WTC11 (cell line): ENCODE measurements around the gene SH3RF2.

Experiments
- ELF4 ChIP-seq: sonication (generic); formaldehyde crosslinking; IDR thresholded peaks from 2 replicates; pipeline ENCODE4 v1.8.1; 2022; ENCODE audit warnings: low read depth, mild to moderate bottlenecking, moderate library complexity, missing genetic modification reagents
- ESRRA ChIP-seq: sonication (generic); formaldehyde crosslinking; IDR thresholded peaks from 2 replicates; pipeline ENCODE4 v1.8.1; 2022; ENCODE audit warnings: mild to moderate bottlenecking, missing genetic modification reagents, borderline replicate concordance
- NFE2L1 ChIP-seq: sonication (generic); formaldehyde crosslinking; IDR thresholded peaks from 2 replicates; pipeline ENCODE4 v1.8.1; 2023; ENCODE audit warnings: missing genetic modification reagents
- NFYB ChIP-seq: sonication (generic); formaldehyde crosslinking; conservative IDR thresholded peaks from 2 replicates; pipeline ENCODE4 v1.8.0; 2022; ENCODE audit warnings: low read depth, missing genetic modification reagents
- SP1 ChIP-seq: sonication (generic); formaldehyde crosslinking; conservative IDR thresholded peaks from 2 replicates; pipeline ENCODE4 v1.8.1; 2022; ENCODE audit warnings: missing genetic modification reagents
- ZNF232 ChIP-seq: sonication (generic); formaldehyde crosslinking; IDR thresholded peaks from 2 replicates; pipeline ENCODE4 v1.8.0; 2022; ENCODE audit warnings: mild to moderate bottlenecking, missing genetic modification reagents
- ZNF416 ChIP-seq: fragments of 250-450 bp; sonication (Bioruptor Pico); IDR thresholded peaks from 2 replicates; pipeline ENCODE4 v1.9.0; 2021; ENCODE audit warnings: mild to moderate bottlenecking, inconsistent platforms
- ZNF423 ChIP-seq: fragments of 250-450 bp; sonication (Bioruptor Pico); IDR thresholded peaks from 2 replicates; pipeline ENCODE4 v2.1.2; 2022; ENCODE audit warnings: mild to moderate bottlenecking, moderate library complexity
- TF ChIP-seq, protein P1 (sequence below): fragments of 200-600 bp; IDR thresholded peaks from 2 replicates; pipeline ENCODE4 v1.8.0; 2022; ENCODE audit warnings: antibody characterized with exemption
- TF ChIP-seq, protein P2 (sequence below): sonication (generic); formaldehyde crosslinking; IDR thresholded peaks from 2 replicates; pipeline ENCODE4 v1.8.1; 2023; ENCODE audit warnings: mild to moderate bottlenecking, missing genetic modification reagents
- TF ChIP-seq, protein P3 (sequence below): sonication (generic); formaldehyde crosslinking; IDR thresholded peaks from 2 replicates; pipeline ENCODE4 v1.8.1; 2022; ENCODE audit warnings: low read depth, mild to moderate bottlenecking, moderate library complexity, missing genetic modification reagents, borderline replicate concordance
- TF ChIP-seq, protein P4 (sequence below): sonication (generic); formaldehyde crosslinking; IDR thresholded peaks from 2 replicates; pipeline ENCODE4 v1.8.1; 2022; ENCODE audit warnings: missing genetic modification reagents, borderline replicate concordance
- TF ChIP-seq, protein P5 (sequence below): sonication (generic); formaldehyde crosslinking; IDR thresholded peaks from 2 replicates; pipeline ENCODE4 v1.8.1; 2023; ENCODE audit warnings: mild to moderate bottlenecking, missing genetic modification reagents
- TF ChIP-seq, protein P6 (sequence below): sonication (generic); formaldehyde crosslinking; IDR thresholded peaks from 2 replicates; pipeline ENCODE4 v1.8.0; 2023; ENCODE audit warnings: mild to moderate bottlenecking, missing genetic modification reagents

DNA sequence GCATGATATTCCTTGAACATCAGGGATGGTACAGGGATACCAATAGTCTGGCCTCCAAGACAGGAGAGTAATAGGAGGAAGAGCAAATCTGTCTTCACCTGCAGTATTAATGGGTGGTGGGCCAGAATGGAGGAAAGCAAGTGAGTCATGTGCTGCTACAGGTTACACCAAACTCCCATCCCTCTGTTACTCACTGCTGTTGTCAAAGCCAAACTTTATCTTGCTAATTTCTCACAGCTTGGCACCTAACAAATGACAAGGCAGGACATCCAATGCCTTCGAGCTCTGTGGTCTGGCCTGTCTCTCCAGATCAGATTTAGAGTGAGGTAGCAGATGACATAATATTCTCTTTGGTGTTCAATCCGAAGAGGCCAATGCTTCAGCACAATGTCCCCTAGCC, 142.2 kb downstream of the SH3RF2 start:
- TF ChIP-seq ESRRA (CRISPR knock-in tag), result no peak
- TF ChIP-seq, protein P1, sequence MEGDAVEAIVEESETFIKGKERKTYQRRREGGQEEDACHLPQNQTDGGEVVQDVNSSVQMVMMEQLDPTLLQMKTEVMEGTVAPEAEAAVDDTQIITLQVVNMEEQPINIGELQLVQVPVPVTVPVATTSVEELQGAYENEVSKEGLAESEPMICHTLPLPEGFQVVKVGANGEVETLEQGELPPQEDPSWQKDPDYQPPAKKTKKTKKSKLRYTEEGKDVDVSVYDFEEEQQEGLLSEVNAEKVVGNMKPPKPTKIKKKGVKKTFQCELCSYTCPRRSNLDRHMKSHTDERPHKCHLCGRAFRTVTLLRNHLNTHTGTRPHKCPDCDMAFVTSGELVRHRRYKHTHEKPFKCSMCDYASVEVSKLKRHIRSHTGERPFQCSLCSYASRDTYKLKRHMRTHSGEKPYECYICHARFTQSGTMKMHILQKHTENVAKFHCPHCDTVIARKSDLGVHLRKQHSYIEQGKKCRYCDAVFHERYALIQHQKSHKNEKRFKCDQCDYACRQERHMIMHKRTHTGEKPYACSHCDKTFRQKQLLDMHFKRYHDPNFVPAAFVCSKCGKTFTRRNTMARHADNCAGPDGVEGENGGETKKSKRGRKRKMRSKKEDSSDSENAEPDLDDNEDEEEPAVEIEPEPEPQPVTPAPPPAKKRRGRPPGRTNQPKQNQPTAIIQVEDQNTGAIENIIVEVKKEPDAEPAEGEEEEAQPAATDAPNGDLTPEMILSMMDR, result no peak
- no peak for TF ChIP-seq NFE2L1 (CRISPR knock-in tag)
- TF ChIP-seq, protein P2, sequence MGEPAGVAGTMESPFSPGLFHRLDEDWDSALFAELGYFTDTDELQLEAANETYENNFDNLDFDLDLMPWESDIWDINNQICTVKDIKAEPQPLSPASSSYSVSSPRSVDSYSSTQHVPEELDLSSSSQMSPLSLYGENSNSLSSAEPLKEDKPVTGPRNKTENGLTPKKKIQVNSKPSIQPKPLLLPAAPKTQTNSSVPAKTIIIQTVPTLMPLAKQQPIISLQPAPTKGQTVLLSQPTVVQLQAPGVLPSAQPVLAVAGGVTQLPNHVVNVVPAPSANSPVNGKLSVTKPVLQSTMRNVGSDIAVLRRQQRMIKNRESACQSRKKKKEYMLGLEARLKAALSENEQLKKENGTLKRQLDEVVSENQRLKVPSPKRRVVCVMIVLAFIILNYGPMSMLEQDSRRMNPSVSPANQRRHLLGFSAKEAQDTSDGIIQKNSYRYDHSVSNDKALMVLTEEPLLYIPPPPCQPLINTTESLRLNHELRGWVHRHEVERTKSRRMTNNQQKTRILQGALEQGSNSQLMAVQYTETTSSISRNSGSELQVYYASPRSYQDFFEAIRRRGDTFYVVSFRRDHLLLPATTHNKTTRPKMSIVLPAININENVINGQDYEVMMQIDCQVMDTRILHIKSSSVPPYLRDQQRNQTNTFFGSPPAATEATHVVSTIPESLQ (CRISPR knock-in tag), result no peak
- TF ChIP-seq ZNF232, result no peak
- no peak for TF ChIP-seq ZNF423 (CRISPR knock-in tag)
- no peak for TF ChIP-seq ZNF416 (CRISPR knock-in tag)
- TF ChIP-seq NFYB (CRISPR knock-in tag), result no peak
- no peak for TF ChIP-seq ELF4 (CRISPR knock-in tag)
- TF ChIP-seq, protein P3, sequence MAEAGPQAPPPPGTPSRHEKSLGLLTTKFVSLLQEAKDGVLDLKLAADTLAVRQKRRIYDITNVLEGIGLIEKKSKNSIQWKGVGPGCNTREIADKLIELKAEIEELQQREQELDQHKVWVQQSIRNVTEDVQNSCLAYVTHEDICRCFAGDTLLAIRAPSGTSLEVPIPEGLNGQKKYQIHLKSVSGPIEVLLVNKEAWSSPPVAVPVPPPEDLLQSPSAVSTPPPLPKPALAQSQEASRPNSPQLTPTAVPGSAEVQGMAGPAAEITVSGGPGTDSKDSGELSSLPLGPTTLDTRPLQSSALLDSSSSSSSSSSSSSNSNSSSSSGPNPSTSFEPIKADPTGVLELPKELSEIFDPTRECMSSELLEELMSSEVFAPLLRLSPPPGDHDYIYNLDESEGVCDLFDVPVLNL (CRISPR knock-in tag), result no peak
- TF ChIP-seq SP1 (CRISPR knock-in tag), result no peak
- TF ChIP-seq, protein P4, sequence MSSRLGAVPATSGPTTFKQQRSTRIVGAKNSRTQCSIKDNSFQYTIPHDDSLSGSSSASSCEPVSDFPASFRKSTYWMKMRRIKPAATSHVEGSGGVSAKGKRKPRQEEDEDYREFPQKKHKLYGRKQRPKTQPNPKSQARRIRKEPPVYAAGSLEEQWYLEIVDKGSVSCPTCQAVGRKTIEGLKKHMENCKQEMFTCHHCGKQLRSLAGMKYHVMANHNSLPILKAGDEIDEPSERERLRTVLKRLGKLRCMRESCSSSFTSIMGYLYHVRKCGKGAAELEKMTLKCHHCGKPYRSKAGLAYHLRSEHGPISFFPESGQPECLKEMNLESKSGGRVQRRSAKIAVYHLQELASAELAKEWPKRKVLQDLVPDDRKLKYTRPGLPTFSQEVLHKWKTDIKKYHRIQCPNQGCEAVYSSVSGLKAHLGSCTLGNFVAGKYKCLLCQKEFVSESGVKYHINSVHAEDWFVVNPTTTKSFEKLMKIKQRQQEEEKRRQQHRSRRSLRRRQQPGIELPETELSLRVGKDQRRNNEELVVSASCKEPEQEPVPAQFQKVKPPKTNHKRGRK (CRISPR knock-in tag), result no peak
- TF ChIP-seq, protein P5, sequence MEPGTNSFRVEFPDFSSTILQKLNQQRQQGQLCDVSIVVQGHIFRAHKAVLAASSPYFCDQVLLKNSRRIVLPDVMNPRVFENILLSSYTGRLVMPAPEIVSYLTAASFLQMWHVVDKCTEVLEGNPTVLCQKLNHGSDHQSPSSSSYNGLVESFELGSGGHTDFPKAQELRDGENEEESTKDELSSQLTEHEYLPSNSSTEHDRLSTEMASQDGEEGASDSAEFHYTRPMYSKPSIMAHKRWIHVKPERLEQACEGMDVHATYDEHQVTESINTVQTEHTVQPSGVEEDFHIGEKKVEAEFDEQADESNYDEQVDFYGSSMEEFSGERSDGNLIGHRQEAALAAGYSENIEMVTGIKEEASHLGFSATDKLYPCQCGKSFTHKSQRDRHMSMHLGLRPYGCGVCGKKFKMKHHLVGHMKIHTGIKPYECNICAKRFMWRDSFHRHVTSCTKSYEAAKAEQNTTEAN (CRISPR knock-in tag), result no peak
- TF ChIP-seq, protein P6, sequence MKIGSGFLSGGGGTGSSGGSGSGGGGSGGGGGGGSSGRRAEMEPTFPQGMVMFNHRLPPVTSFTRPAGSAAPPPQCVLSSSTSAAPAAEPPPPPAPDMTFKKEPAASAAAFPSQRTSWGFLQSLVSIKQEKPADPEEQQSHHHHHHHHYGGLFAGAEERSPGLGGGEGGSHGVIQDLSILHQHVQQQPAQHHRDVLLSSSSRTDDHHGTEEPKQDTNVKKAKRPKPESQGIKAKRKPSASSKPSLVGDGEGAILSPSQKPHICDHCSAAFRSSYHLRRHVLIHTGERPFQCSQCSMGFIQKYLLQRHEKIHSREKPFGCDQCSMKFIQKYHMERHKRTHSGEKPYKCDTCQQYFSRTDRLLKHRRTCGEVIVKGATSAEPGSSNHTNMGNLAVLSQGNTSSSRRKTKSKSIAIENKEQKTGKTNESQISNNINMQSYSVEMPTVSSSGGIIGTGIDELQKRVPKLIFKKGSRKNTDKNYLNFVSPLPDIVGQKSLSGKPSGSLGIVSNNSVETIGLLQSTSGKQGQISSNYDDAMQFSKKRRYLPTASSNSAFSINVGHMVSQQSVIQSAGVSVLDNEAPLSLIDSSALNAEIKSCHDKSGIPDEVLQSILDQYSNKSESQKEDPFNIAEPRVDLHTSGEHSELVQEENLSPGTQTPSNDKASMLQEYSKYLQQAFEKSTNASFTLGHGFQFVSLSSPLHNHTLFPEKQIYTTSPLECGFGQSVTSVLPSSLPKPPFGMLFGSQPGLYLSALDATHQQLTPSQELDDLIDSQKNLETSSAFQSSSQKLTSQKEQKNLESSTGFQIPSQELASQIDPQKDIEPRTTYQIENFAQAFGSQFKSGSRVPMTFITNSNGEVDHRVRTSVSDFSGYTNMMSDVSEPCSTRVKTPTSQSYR, result no peak
